GM12875 (cell line): Measurements from ENCODE around the gene SPEM2.
A peak's percentile ranks its signal among the peaks of the same experiment; 100 is the strongest.

Source experiments
- H3K4me3 ChIP-seq: one replicate; pipeline ENCODE4 v1.5.1; 2011; ENCODE audit warnings: low read depth, low read length, control low read depth
- CTCF ChIP-seq: IDR thresholded peaks from 2 replicates; pipeline ENCODE4 v1.5.1; 2011; ENCODE audit warnings: low read depth, mild to moderate bottlenecking, control low read depth, inconsistent platforms, low read length, moderate library complexity, borderline replicate concordance; ENCODE audit not compliant: insufficient read depth

The SPEM2 gene

GRCh38 chr17:7439462-7440112, 14.2 kb downstream of the SPEM2 start, which contains the start of gene FGF11:
Gene FGF11, plus strand, starts transcription at chr17:7439512. Its CDS starts 109 bp downstream, at chr17:7439621.
- peak within 1 kb of the TSS; percentile 45 for H3K4me3 ChIP-seq
- TF ChIP-seq CTCF: no peak

GRCh38 chr17:7440113-7440833, 14.9 kb downstream of the SPEM2 start:
- peak overlapping the region; percentile 45 for H3K4me3 ChIP-seq
- no peak for TF ChIP-seq CTCF

GRCh38 chr17:7440834-7441195, 15.4 kb downstream of the SPEM2 start:
- TF ChIP-seq CTCF: no peak
- peak overlapping the region; percentile 45 for H3K4me3 ChIP-seq

- H3K4me3 ChIP-seq: no peak overlapping the region
- no peak for TF ChIP-seq CTCF
Observed at GRCh38 chr17:7441266-7441665, 15.8 kb downstream of the SPEM2 start.

GRCh38 chr17:7442142-7442541, 16.7 kb downstream of the SPEM2 start:
- no peak overlapping the region for H3K4me3 ChIP-seq
- TF ChIP-seq CTCF: no peak

- no peak overlapping the region for H3K4me3 ChIP-seq
- no peak for TF ChIP-seq CTCF
Observed at GRCh38 chr17:7443499-7444485, 18.4 kb downstream of the SPEM2 start.
